ENCODE measurements around the gene TBC1D14.

The TBC1D14 gene

DNA sequence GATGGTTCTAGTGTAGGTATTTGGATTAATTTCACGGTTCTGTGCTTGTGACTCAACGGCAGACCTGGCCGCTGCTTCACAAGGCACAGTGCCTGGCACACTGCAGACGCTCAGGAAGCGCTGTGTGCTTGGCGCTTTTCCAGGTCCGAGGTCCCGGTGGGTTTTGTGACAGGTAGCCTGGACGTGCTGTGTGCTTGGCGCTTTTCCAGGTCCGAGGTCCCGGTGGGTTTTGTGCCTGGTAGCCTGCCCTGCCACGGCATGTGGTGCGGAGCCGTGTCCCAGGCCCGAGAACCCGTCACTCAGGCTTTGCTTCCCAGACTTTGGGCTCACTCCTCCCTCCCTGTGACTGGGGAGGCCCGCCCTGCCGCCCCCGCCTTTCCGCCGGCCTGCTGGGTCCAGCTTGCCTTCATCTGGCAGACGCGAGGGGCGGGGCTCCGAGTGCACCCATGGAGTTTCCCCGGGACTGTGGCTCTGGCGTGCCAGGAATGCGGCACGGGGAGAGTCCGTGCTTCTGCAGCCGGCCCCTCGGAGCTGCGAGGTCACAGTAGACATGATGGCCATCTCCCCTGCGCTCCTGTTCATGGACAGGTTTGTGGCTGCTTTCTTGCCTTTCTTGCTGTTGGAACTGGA, 44.2 kb downstream of the TBC1D14 start:
- no peak for DNase-seq

DNA sequence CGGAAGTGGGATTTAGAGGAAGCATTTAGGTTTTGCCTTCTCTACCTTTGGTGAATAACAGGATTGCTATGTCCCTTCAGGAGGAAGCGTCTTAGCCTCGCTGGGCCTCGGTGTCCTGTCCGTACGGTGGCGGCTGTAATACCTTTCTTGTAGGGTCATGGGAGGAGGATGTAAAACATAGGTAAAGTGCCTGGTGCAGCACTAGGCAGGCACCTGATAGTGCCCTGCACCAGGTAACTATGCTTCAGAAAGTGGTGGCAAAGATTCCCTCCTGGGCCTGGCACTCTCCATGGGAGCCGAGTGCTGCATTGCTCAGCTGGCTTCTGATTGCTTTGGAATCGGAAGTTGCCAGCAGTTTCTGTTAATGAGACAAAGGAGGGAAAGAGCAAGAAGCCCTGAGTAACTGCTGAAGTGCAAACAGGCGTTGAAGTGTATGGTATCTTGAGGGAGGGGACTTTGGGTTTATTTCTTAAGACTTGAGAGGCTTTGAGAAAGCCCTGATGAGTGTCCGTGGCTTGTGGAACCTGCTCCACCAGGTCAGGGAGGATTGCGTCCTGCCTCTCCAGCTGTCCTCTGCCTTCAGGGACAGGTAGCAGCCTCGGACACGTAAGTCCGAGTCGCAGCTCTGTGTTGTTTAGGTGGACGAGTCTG, 45.8 kb downstream of the TBC1D14 start:
- no peak for DNase-seq

- DNase-seq, result no peak
Observed at GRCh38 chr4:6956087-6956433, 46.4 kb downstream of the TBC1D14 start.

GRCh38 chr4:6956434-6957147, 47.0 kb downstream of the TBC1D14 start:
- DNase-seq, result no peak

DNA sequence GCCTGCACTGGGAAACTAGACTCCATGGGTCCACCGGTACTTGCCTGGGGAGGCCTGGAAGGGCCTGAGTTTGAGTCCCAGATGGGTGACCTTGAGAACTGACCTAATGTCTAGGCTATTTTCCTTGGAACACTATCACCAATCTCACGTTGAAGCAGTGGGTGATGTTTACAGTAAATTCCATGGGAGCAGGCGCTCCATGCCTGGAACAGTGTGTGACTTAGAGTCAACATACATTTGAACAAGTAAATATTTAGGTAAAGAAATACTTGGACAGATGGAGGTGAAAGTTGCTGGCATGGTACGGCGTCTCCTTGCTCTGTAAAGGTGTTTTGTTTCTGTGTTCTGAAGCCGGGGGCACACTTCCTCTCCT, 47.5 kb downstream of the TBC1D14 start:
- DNase-seq, result no peak

DNA sequence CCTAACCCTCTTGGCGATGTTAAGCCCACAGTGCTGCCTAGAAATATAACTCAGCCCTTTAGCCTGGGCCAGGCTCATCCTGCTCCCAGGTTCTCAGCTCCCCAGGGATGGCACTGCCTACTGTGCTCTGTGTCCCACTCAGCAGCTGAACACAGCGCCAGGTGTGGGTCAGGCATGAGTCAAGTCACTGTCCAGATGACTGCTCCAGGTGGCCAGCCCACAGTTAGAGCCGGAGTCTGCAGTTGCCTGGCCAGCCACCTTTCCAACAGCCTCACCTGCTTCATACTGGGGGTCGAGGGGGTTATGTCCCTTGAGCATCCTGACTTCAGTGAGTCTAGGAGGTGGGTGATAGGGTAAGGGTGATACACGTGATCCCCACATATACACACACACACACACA, 48.4 kb downstream of the TBC1D14 start:
- DNase-seq, result no peak

DNA sequence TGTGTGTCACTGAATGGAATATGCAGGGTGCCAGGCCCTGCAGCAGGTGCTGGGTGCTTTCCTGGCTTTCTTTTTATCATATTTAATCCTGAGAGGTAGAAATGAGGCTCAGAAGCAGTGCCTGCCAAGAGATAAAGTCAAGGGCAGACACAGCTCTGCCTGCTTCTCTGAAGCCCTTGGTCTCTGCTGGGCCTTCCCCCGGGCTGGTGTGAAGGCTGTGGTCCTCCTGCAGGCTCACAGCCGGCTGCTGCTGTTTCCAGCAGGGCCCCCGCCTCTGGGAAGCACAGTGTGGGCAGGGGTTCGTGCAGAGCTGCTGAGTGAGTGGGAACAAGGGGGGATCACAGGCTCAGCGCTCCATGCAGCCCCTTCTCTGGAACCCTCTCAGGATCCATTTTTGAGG, 49.6 kb downstream of the TBC1D14 start:
- DNase-seq, result no peak

GRCh38 chr4:6960154-6960553, 50.5 kb downstream of the TBC1D14 start:
- DNase-seq, result no peak

GRCh38 chr4:6960628-6961412, 51.2 kb downstream of the TBC1D14 start:
- DNase-seq, result no peak

DNA sequence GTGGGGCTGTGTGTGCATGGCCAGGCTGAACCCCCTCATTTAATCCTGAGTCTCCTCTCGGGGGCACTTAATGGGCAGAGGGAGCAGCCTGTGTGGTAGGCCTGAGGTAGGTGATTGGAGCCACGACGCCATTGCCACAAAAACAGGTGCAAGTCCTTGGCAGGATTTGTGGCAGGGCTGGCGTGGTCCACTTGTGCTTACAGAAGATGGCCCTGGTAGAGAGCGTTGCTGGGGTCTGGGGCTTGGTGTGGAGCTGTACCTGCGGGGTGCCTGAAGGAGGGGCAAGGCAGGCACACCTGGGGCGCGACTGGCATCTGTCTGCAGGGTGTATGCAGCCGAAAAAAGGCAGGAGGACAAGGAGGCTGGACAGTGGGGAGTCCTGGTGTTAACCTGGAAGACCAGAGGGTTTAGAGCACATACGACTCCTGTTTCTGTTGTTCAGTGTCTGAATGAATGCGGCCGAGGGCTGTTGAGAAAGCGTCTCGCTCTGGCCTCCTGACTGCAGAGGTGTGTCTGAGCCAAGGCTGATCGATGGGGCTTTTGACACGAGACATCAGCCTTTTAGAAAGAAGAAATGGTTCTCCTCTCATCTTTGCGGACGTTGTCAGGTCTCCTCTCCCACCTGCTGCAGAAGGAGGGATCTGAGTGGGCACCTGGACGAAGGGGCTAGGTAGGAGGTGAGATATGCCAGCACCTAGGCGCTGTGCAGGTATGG, 52.0 kb downstream of the TBC1D14 start:
- no peak for DNase-seq

DNA sequence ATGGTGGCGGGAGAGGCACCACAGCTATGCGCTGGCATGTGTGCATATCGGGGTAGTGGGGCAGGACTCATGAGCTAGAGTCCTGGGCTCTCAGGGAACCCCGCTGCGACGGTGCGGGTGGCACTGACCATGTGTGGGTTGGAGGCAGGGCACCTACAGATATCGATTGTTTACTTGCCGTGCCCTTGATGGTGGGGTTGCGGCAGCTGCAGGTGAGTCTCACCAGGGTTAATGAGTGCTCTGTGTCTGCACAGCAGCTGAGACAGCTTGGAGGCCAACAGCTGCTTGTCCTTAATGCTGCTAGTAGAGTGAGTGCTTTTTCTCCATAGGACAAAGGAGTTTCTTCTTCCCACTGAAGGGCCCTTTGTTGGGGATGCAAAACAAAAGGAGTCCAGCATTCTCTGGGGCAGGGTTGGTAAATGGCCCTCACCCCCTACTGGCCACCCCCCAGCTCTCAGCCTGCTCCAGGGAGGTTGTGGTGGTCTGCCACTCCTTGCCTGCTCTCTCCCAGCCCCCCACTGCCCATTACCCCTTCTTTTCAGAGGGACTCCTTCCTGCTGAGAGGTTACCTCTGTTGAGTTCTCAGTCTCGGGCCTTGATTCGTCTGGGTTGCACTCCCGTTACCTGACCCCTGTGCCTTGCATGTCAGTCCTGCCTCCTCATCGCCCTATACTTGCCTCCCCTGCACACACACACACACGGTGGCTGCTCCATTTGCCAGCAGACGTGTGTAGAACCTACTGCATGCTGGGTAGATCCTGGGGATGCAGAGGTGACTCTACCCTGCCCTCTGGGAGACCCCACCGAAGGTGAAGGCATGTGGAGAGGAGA, 52.8 kb downstream of the TBC1D14 start:
- no peak for DNase-seq

DNA sequence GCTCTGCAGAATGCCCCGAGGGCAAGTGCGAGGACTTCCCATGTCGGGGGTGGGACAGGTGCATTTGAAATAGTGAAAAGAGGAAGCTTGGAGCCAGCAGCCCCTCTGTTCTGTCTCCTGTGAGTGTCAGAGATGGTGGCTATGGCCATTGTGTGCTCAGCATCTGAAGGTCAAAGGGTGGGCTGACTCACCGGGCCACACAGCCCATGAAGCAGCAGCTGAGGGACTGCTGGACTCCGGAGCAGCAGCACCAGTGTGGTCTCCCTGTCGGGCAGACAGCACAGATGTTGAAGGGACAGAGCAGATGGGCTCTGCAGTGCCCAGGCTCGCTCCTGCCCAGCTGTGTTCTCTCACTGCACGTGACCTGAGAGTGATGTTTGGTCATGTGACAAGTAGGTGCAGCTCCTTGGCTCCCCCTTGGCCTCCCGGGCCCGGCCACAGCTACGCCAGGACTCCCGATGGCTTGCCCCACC, 53.5 kb downstream of the TBC1D14 start:
- no peak for DNase-seq

- no peak for DNase-seq
Observed at GRCh38 chr4:6964858-6965257, 55.2 kb downstream of the TBC1D14 start.

- no peak for DNase-seq
Observed at GRCh38 chr4:6965329-6965728, 55.7 kb downstream of the TBC1D14 start.

- no peak for DNase-seq
Observed at GRCh38 chr4:6967846-6968340, 58.3 kb downstream of the TBC1D14 start.

- DNase-seq, result no peak
Observed at GRCh38 chr4:6968496-6968895, 58.9 kb downstream of the TBC1D14 start.

DNA sequence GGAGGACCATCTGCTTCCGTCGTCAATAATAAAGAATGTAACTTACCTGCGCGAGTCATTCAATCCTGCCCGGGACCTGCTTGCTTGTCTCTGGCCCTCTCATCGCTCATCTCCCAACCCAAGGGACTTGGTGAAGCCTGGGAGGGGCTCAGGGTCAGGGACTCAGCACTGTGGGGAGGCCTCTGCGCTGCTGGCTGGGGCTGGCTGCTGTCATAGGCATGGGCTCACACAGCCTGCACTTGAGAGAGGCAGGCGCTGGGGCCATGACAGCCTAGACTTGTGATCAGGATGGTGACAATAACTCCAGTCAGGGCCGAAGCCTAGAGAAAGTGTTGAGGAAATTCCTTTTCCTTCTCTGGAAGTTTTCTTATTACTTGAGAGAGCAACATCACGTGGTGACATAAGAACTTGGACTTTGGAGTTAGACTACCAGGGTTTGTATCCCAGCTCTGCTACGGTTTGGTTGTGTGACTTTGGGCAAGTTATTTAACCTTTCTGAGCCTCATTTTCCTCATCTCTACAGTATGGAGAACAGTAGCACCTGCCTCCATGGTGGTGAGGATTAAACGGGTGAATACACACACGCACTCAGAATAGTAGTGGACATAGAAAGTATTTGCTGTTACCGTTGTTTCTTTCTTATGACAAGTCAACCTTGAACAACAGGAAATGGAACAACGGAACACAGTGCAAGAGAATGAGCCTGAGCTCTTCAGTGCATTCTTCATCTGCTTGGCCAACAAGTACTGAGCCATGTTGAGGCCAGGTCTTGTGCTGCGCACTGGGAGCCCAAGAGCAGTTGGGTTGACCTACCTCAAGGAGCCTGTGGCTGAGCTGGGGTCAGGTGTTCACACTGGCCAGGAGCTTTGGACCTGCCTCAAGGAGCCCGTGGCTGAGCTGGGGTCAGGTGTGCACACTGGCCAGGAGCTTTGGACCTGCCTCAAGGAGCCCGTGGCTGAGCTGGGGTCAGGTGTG, 60.5 kb downstream of the TBC1D14 start:
- no peak for DNase-seq

DNA sequence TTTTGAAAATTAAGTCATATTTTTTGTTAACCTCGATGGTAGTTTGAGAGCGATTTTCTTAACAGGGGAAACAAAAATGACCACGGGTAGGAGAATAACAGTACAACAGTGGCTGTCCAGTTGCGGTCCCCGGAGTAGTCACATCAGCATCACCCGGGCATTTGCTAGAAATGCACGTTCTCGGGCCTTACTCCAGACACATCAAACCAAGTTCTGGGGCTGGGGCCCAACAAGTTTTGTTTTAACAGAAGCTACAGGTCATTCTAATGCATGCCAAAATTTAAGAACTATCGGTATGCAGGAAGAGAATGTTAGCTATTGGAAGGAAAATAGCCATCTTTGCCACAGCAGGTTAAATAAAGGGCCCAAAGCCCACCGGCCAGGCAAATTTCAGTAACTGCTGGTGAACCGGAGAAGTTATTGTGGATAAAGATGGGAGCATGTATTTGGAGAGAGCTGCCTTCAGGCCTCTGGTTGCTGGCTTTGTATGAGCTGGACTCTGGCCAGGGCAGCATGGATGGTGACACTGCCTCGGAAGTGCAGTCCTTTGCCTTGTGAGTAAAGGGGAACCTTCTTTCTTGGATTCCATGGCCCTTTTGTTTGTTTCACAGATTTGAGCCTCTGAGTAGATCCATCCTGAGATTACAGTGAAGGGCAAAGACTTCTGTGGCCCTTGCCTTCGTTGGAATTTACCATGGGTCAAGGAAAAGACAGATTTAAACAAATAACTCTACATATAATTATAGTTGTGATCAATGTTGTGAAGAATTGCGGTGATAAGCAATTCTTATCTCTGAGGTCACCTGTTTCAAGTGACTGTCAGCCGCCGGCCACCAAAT, 62.1 kb downstream of the TBC1D14 start:
- no peak for DNase-seq

- DNase-seq, result no peak
Observed at GRCh38 chr4:6972375-6972650, 62.7 kb downstream of the TBC1D14 start.

- no peak for DNase-seq
Observed at GRCh38 chr4:6972911-6973310, 63.3 kb downstream of the TBC1D14 start.

All from T-helper 2 cell (primary cell).